ENCODE results near the gene LARGE1.

LARGE1 gene

GRCh38 chr22:33707581-33707980, 212.7 kb downstream of the LARGE1 start:
- DNase-seq: no peak

GRCh38 chr22:33706100-33706499, 214.2 kb downstream of the LARGE1 start:
- DNase-seq: no peak

- no peak for DNase-seq
Observed at GRCh38 chr22:33699176-33699575, 221.1 kb downstream of the LARGE1 start.

GRCh38 chr22:33697640-33698039, 222.6 kb downstream of the LARGE1 start:
- no peak for DNase-seq

- no peak for DNase-seq
Observed at GRCh38 chr22:33691057-33691630, 229.1 kb downstream of the LARGE1 start.

- no peak for DNase-seq
Observed at GRCh38 chr22:33688903-33689302, 231.4 kb downstream of the LARGE1 start.

- DNase-seq: no peak
Observed at GRCh38 chr22:33687464-33687863, 232.8 kb downstream of the LARGE1 start.

GRCh38 chr22:33684087-33684486, 236.2 kb downstream of the LARGE1 start:
- no peak for DNase-seq

- no peak for DNase-seq
Observed at GRCh38 chr22:33682927-33683326, 237.3 kb downstream of the LARGE1 start.

- DNase-seq: no peak
Observed at GRCh38 chr22:33680632-33681031, 239.6 kb downstream of the LARGE1 start.

- DNase-seq: no peak
Observed at GRCh38 chr22:33678523-33678922, 241.8 kb downstream of the LARGE1 start.

GRCh38 chr22:33677536-33677935, 242.7 kb downstream of the LARGE1 start:
- no peak for DNase-seq

GRCh38 chr22:33674357-33674756, 245.9 kb downstream of the LARGE1 start:
- no peak for DNase-seq

GRCh38 chr22:33669746-33670145, 250.5 kb downstream of the LARGE1 start:
- no peak for DNase-seq

- no peak for DNase-seq
Observed at GRCh38 chr22:33666961-33667619, 253.2 kb downstream of the LARGE1 start.

- no peak for DNase-seq
Observed at GRCh38 chr22:33666279-33666960, 253.9 kb downstream of the LARGE1 start.

- no peak for DNase-seq
Observed at GRCh38 chr22:33659448-33659847, 260.8 kb downstream of the LARGE1 start.

- DNase-seq: no peak
Observed at GRCh38 chr22:33658775-33659174, 261.5 kb downstream of the LARGE1 start.

GRCh38 chr22:33657670-33658069, 262.6 kb downstream of the LARGE1 start:
- no peak for DNase-seq

GRCh38 chr22:33656808-33657628, 263.3 kb downstream of the LARGE1 start:
- DNase-seq: no peak

GRCh38 chr22:33654173-33654895, 265.9 kb downstream of the LARGE1 start:
- no peak for DNase-seq

GRCh38 chr22:33653532-33654063, 266.7 kb downstream of the LARGE1 start:
- DNase-seq: no peak

- no peak for DNase-seq
Observed at GRCh38 chr22:33652615-33653014, 267.7 kb downstream of the LARGE1 start.
